Effector CD8-positive, alpha-beta T cell (primary cell): ENCODE measurements around the gene DMWD.
A peak's percentile ranks its signal among the peaks of the same experiment; 100 is the strongest.

Source experiments
- DNase-seq: peaks from one replicate; lab custom pipeline; 2025; lab: John Stamatoyannopoulos, UW
- total RNA-seq, 4 experiments: gene quantifications; one replicate each; lab custom pipeline; 2026; lab: John Stamatoyannopoulos, UW

The DMWD gene
- total RNA-seq, result 24.6 to 40.0 (median 36.6) reads per million in 4 experiments

GRCh38 chr19:45792470-45793177 is at the start of gene DMWD:
Gene DMWD (minus strand): TSS chr19:45792845. CDS start chr19:45792756, 89 bp downstream.
- peak; percentile 98 for DNase-seq

- DNase-seq, result no peak
Measured at GRCh38 chr19:45842198-45842597, 49.6 kb upstream of the DMWD start.

- DNase-seq, result no peak
Measured at GRCh38 chr19:45834970-45835369, 42.3 kb upstream of the DMWD start.

GRCh38 chr19:45828945-45829344 is 36.3 kb upstream of the DMWD start:
- DNase-seq, result no peak

GRCh38 chr19:45828523-45828922 is 35.9 kb upstream of the DMWD start:
- DNase-seq, result no peak

GRCh38 chr19:45827459-45828093 is 34.9 kb upstream of the DMWD start:
- no peak for DNase-seq

GRCh38 chr19:45826934-45827333 is 34.3 kb upstream of the DMWD start:
- DNase-seq, result no peak

GRCh38 chr19:45825917-45826893 is 33.6 kb upstream of the DMWD start:
- DNase-seq, result no peak

GRCh38 chr19:45825263-45825605 is 32.6 kb upstream of the DMWD start:
- no peak for DNase-seq

GRCh38 chr19:45824531-45825262 is 32.1 kb upstream of the DMWD start:
- DNase-seq, result no peak

GRCh38 chr19:45824041-45824471 is 31.4 kb upstream of the DMWD start:
- no peak for DNase-seq

- no peak for DNase-seq
Measured at GRCh38 chr19:45823182-45823581, 30.5 kb upstream of the DMWD start.

- DNase-seq, result no peak
Measured at GRCh38 chr19:45822716-45823115, 30.1 kb upstream of the DMWD start.

GRCh38 chr19:45821570-45821969 is 28.9 kb upstream of the DMWD start:
- no peak for DNase-seq

GRCh38 chr19:45821103-45821521 is 28.5 kb upstream of the DMWD start:
- no peak for DNase-seq

- no peak for DNase-seq
Measured at GRCh38 chr19:45820413-45821102, 27.9 kb upstream of the DMWD start.

GRCh38 chr19:45819769-45820168 is 27.1 kb upstream of the DMWD start:
- no peak for DNase-seq

GRCh38 chr19:45817725-45818301 is 25.2 kb upstream of the DMWD start:
- DNase-seq, result no peak

- DNase-seq, result peak; percentile 94
Measured at GRCh38 chr19:45817010-45817724, 24.5 kb upstream of the DMWD start.
